ENCODE results near the gene SORCS1. TPM values are rescaled to one million over a fixed set of nuclear protein-coding genes. Genes with fewer than 3 reads are reported as not detected.

Gene SORCS1
- total and polyA plus RNA-seq, 2 of the 8 experiments (the other 6 are each of a cell fraction or from before 2014, with no cell fraction given), result 4.1 to 4.6 TPM

GRCh38 chr10:106637873-106638272 lies 526.6 kb downstream of the SORCS1 start:
- H3K79me2 ChIP-seq (ENCODE audit: control insufficient read depth in 1 of 2, insufficient read depth in 2 of 2, low read length in 2 of 2), result no peaks in the 10 kb centered on the region
- H4K91ac ChIP-seq (replicated peaks; ENCODE audit: insufficient read length, low read length), result no peak overlapping the region

More at GRCh38 chr10:106637873-106638272, 526.6 kb downstream of the SORCS1 start:
- no peaks in the 10 kb centered on the region for H3K79me1 ChIP-seq (ENCODE audit: low read depth, low read length)
- no peaks in the 10 kb centered on the region for H3K9me3 ChIP-seq (ENCODE audit: insufficient read depth in 2 of 2, low read depth in 1 of 2, low read length in 1 of 2)
- H3K9ac ChIP-seq (replicated peaks in 1 of 4; ENCODE audit: extremely low read depth in 1 of 4, low read depth in 3 of 4, low read length in 3 of 4), result no peak overlapping the region
- H3K4me1 ChIP-seq (replicated peaks in 1 of 4; ENCODE audit: control insufficient read depth in 3 of 4, insufficient read depth in 4 of 4, low read length in 3 of 4), result no peaks in the 10 kb centered on the region
- H3K27ac ChIP-seq (ENCODE audit: low read depth, low read length), result no peak overlapping the region
- H3K27me3 ChIP-seq (replicated peaks in 1 of 4; ENCODE audit: control insufficient read depth in 3 of 4, extremely low read depth in 1 of 4, insufficient read depth in 3 of 4, low read length in 3 of 4), result no peaks in the 10 kb centered on the region
- no peak overlapping the region for H2BK5ac ChIP-seq (ENCODE audit: low read depth, low read length)
- H4K5ac ChIP-seq (ENCODE audit: insufficient read length, low read depth, low read length), result no peak overlapping the region
- no peak overlapping the region for H3K4me3 ChIP-seq (ENCODE audit: extremely low read depth in 1 of 4, insufficient read depth in 2 of 4, low read depth in 3 of 4, low read length in 4 of 4)
- no peak overlapping the region for H2BK12ac ChIP-seq (ENCODE audit: low read depth, low read length)
- no peak for FAIRE-seq
- H3K4ac ChIP-seq (replicated peaks; ENCODE audit: insufficient read length, low read depth, low read length), result no peak overlapping the region
- no peak overlapping the region for H2BK120ac ChIP-seq (replicated peaks; ENCODE audit: low read depth, low read length)
- H2AFZ ChIP-seq (ENCODE audit: low read length), result no peak overlapping the region
- ChIA-PET CTCF (ENCODE audit: partially characterized antibody) (interaction anchor here (0.6 to 1.6 kb wide), 6 partner anchors 10 to 27 kb away, joined by 3 to 5 read pairs (median 4); no protein-coding TSS in a partner anchor), POLR2A (ENCODE audit: partially characterized antibody) (no interaction called here)
- no peak overlapping the region for H2BK15ac ChIP-seq (ENCODE audit: low read length)
- H3K14ac ChIP-seq (ENCODE audit: insufficient read length), result no peak overlapping the region
- H3K4me2 ChIP-seq (ENCODE audit: insufficient read depth in 1 of 2, low read depth in 2 of 2, low read length in 2 of 2), result no peak overlapping the region
- DNase-seq (ENCODE audit: low read depth in 1 of 2, low spot score in 2 of 2), result no peak
- H4K20me1 ChIP-seq (replicated peaks in 1 of 2; ENCODE audit: control insufficient read depth in 1 of 2, insufficient read depth in 2 of 2, low read length in 2 of 2), result no peaks in the 10 kb centered on the region
- no peak overlapping the region for H2BK20ac ChIP-seq (ENCODE audit: low read length)
- no peak for TF ChIP-seq ZNF274 (IDR thresholded peaks at IDR 0.05; ENCODE audit: borderline replicate concordance, extremely low read depth, low read length)
- TF ChIP-seq MAFK (IDR thresholded peaks at IDR 0.05; ENCODE audit: low read depth, low read length), result no peak
- no peak for TF ChIP-seq TCF12 (IDR thresholded peaks at IDR 0.05; ENCODE audit: low read depth, low read length)
- H4K8ac ChIP-seq (ENCODE audit: extremely low read depth, insufficient read depth, low read length), result no peak overlapping the region
- H3K36me3 ChIP-seq (ENCODE audit: control insufficient read depth in 2 of 4, insufficient read depth in 4 of 4, low read length in 3 of 4), result no peaks in the 10 kb centered on the region
- no peak overlapping the region for H3K56ac ChIP-seq (replicated peaks; ENCODE audit: insufficient read length, low read depth, low read length)
- no peaks in the 10 kb centered on the region for H3K23me2 ChIP-seq (ENCODE audit: low read depth, low read length)
- no peak overlapping the region for H2AK5ac ChIP-seq (ENCODE audit: low read depth, low read length)
- H3K23ac ChIP-seq (ENCODE audit: insufficient read length), result no peak overlapping the region
- H3K18ac ChIP-seq (ENCODE audit: extremely low read depth, low read length), result no peak overlapping the region
